Fibroblast of lung (primary cell): ENCODE results near the gene TMEM258. TPM values are rescaled to one million over a fixed set of nuclear protein-coding genes. Genes with fewer than 3 reads are reported as not detected.

Experiments
- DNase-seq, 2 donors: peaks; one replicate each; pipeline versions ENCODE4 v3.0.0 to v3.0.0-alpha.2; 2010; ENCODE audit warnings: low read depth in 2 of 2
- H2AFZ ChIP-seq: 2 replicates; pipeline ENCODE4 v1.5.1; 2012; ENCODE audit warnings: low read length, control low read depth, inconsistent platforms
- H3K27ac ChIP-seq: 2 replicates; pipeline ENCODE4 v1.5.1; 2011; ENCODE audit warnings: low read length, control low read depth; ENCODE audit not compliant: insufficient read depth
- H3K27me3 ChIP-seq: 2 replicates; pipeline ENCODE4 v1.5.1; 2011; ENCODE audit warnings: mild to moderate bottlenecking, low read length; ENCODE audit not compliant: control insufficient read depth, insufficient read depth
- H3K36me3 ChIP-seq: 2 replicates; pipeline ENCODE4 v1.5.1; 2011; ENCODE audit warnings: low read length; ENCODE audit not compliant: control insufficient read depth, insufficient read depth
- H3K4me1 ChIP-seq: 2 replicates; pipeline ENCODE4 v1.5.1; 2011; ENCODE audit warnings: low read length; ENCODE audit not compliant: control insufficient read depth, insufficient read depth; ENCODE audit errors: extremely low read depth
- H3K4me2 ChIP-seq: 2 replicates; pipeline ENCODE4 v1.5.1; 2011; ENCODE audit warnings: low read length, control low read depth; ENCODE audit not compliant: insufficient read depth; ENCODE audit errors: extremely low read depth
- H3K4me3 ChIP-seq, 4 experiments: fragments of 200-600 bp in 1 of 4; sonication (generic) in 1 of 4; replicated peaks in 1 of 4; 2 replicates each; pipeline ENCODE4 v1.5.1; 2011 to 2016; ENCODE audit warnings: low read length in 4 of 4, low read depth in 3 of 4, mild to moderate bottlenecking in 3 of 4, control low read depth in 2 of 4, inconsistent platforms in 1 of 4, mixed read lengths in 1 of 4; ENCODE audit not compliant: insufficient read depth in 1 of 4; ENCODE audit errors: control extremely low read depth in 1 of 4
- H3K79me2 ChIP-seq: 2 replicates; pipeline ENCODE4 v1.5.1; 2012; ENCODE audit warnings: mild to moderate bottlenecking, low read length, inconsistent platforms; ENCODE audit not compliant: control insufficient read depth, insufficient read depth
- H3K9ac ChIP-seq: 2 replicates; pipeline ENCODE4 v1.5.1; 2011; ENCODE audit warnings: mild to moderate bottlenecking, low read length, control low read depth; ENCODE audit not compliant: insufficient read depth
- H3K9me3 ChIP-seq: 2 replicates; pipeline ENCODE4 v1.5.1; 2012; ENCODE audit warnings: low read depth, low read length; ENCODE audit not compliant: control insufficient read depth, insufficient read depth
- H4K20me1 ChIP-seq: 2 replicates; pipeline ENCODE4 v1.5.1; 2011; ENCODE audit warnings: low read length; ENCODE audit not compliant: control insufficient read depth, insufficient read depth; ENCODE audit errors: extremely low read depth
- CTCF ChIP-seq, 2 donors: IDR thresholded peaks in 1 of 2; conservative IDR thresholded peaks in 1 of 2; 1 replicate in 1 of 2; 2 replicates in 1 of 2; pipeline ENCODE4 v1.5.1; 2011 to 2012; ENCODE audit warnings: low read length in 2 of 2, control low read depth in 1 of 2, inconsistent platforms in 1 of 2, low read depth in 1 of 2, mild to moderate bottlenecking in 1 of 2
- EZH2 ChIP-seq: IDR thresholded peaks from 2 replicates; pipeline ENCODE4 v1.5.1; 2012; ENCODE audit warnings: low read length, control low read depth, mild to moderate bottlenecking; ENCODE audit errors: missing control alignments
- polyA minus RNA-seq: library from RNA; depleted of rRNA, polyadenylated mRNA; stranded (reverse); fragments of >200 nt; gene quantifications from 2 replicates; pipeline ENCODE4 v1.2.3, GENCODE V29; 2011; ENCODE audit warnings: low replicate concordance
- polyA plus RNA-seq, 2 donors: library from polyadenylated mRNA; depleted of rRNA in 1 of 2; stranded (reverse) in 1 of 2; unstranded in 1 of 2; fragments of >200 nt; gene quantifications; 2 replicates each; pipeline ENCODE4 v1.2.1, GENCODE V29; 2011 to 2012; ENCODE audit warnings: missing spikeins in 1 of 2
- total RNA-seq: library from RNA; depleted of rRNA; stranded (reverse); fragments of >200 nt; gene quantifications from 2 replicates; pipeline ENCODE4 v1.2.1, GENCODE V29; 2014

Gene TMEM258
- total RNA-seq (118 and 173 TPM in 2 replicates), polyA plus RNA-seq (245 and 281 TPM in 2 replicates), polyA minus RNA-seq (139 and 220 TPM in 2 replicates)
- 362 and 389 TPM in 2 replicates for polyA plus RNA-seq (2012)

GRCh38 chr11:61792310-61793082 is at the start of gene TMEM258, which contains the start of gene FEN1:
Gene TMEM258, minus strand, starts transcription at chr11:61792599. Its CDS starts 41 bp downstream, at chr11:61792558.
Gene FEN1, plus strand, starts transcription at chr11:61792911. Its CDS starts 2,451 bp downstream, at chr11:61795362.
- Histone ChIP-seq H3K36me3 (peaks cover 15% of the 10 kb centered on the region), H3K4me1 (peaks cover 3% of the 10 kb centered on the region), H3K27ac (peak within 1 kb of the TSS; percentile 100), H3K4me2 (peak within 1 kb of the TSS; percentile 84), H3K27me3 (no peaks in the 10 kb centered on the region), H3K79me2 (peaks cover 60% of the 10 kb centered on the region), H3K9me3 (no peaks in the 10 kb centered on the region), H4K20me1 (no peaks in the 10 kb centered on the region), H3K4me3 (peak within 1 kb of the TSS; percentile 78 to 100 (median 94)), H2AFZ (peak within 1 kb of the TSS; percentile 98), H3K9ac (peak within 1 kb of the TSS; percentile 98)
- TF ChIP-seq EZH2, result no peak
- TF ChIP-seq CTCF (conservative IDR thresholded peaks at IDR 0.05 in 1 of 2, IDR thresholded peaks at IDR 0.05 in 1 of 2; ENCODE audit: low read depth in 1 of 2, low read length in 2 of 2), result no peak
- peak; percentile 95 for DNase-seq

DNA sequence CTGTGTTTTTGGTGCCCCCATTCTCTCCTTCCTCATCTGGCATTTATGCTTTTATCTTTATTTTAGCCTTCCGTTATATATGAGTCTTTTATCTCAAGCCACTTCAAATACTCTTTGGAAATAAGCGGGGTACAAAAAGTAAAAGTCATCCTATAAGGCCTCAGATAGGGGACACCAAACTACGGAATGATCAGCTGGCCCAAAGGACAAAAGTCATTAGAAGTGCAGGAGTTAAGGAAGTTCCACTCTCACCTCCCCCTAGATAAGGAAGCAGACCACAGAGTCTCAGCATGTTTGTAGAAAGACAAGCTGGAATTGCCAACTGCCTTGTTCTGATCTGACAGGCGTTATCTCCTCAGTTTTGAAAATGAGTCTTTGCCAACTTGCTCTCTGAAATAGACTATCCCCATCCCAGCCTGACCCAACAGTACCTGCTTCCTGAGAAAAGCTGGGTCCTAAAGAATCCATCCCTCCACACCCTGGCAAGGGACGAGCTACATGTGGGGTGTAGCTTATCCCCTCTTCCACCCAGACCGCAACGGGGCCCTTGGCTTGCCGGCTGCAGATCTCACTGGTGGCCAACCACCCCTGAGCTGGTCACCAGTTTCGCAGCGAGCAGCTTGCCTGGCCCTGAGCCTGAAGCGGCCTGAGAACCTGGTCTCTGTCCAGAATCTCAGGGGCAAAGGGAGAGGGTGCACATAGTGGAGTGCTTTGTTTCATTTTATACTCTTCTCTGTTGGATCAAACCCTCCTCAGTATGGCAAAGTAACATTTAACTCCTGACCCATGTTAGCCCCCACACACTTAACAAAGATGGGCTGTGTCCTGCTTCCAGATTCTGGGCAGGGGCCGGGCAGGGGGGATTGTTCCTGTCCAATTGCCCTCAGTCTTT is 49.5 kb upstream of the TMEM258 start:
- H2AFZ ChIP-seq, result no peak overlapping the region
- TF ChIP-seq EZH2 (no peak), CTCF (conservative IDR thresholded peaks at IDR 0.05 in 1 of 2, IDR thresholded peaks at IDR 0.05 in 1 of 2; ENCODE audit: low read depth in 1 of 2, low read length in 2 of 2) (no peak)
- H4K20me1 ChIP-seq, result no peaks in the 10 kb centered on the region
- no peaks in the 10 kb centered on the region for H3K27me3 ChIP-seq
- no peak overlapping the region for H3K4me2 ChIP-seq
- no peak for DNase-seq
- H3K27ac ChIP-seq, result no peak overlapping the region
- no peak overlapping the region for H3K4me3 ChIP-seq
- no peaks in the 10 kb centered on the region for H3K9me3 ChIP-seq
- no peaks in the 10 kb centered on the region for H3K4me1 ChIP-seq
- H3K79me2 ChIP-seq, result peaks cover 11% of the 10 kb centered on the region
- no peak overlapping the region for H3K9ac ChIP-seq
- H3K36me3 ChIP-seq, result peaks cover 50% of the 10 kb centered on the region

- DNase-seq, result no peak
- Histone ChIP-seq H4K20me1 (no peaks in the 10 kb centered on the region), H3K9me3 (no peaks in the 10 kb centered on the region), H3K4me3 (no peak overlapping the region), H3K27me3 (no peaks in the 10 kb centered on the region), H3K4me2 (no peak overlapping the region), H3K4me1 (no peaks in the 10 kb centered on the region), H3K79me2 (peaks cover 24% of the 10 kb centered on the region), H3K27ac (no peak overlapping the region), H3K36me3 (peaks cover 45% of the 10 kb centered on the region), H3K9ac (no peak overlapping the region), H2AFZ (no peak overlapping the region)
- TF ChIP-seq EZH2 (no peak), CTCF (conservative IDR thresholded peaks at IDR 0.05 in 1 of 2, IDR thresholded peaks at IDR 0.05 in 1 of 2; ENCODE audit: low read depth in 1 of 2, low read length in 2 of 2) (no peak)
These were observed 48.0 kb upstream of the TMEM258 start for GRCh38 chr11:61840371-61840770.
